Measurements from ENCODE around the gene PLXND1.
"Not testable (repeated sequence)": the region's sequence is repeated elsewhere in the genome, so short reads cannot be mapped to it uniquely, and the experiment has no call there.

DNA sequence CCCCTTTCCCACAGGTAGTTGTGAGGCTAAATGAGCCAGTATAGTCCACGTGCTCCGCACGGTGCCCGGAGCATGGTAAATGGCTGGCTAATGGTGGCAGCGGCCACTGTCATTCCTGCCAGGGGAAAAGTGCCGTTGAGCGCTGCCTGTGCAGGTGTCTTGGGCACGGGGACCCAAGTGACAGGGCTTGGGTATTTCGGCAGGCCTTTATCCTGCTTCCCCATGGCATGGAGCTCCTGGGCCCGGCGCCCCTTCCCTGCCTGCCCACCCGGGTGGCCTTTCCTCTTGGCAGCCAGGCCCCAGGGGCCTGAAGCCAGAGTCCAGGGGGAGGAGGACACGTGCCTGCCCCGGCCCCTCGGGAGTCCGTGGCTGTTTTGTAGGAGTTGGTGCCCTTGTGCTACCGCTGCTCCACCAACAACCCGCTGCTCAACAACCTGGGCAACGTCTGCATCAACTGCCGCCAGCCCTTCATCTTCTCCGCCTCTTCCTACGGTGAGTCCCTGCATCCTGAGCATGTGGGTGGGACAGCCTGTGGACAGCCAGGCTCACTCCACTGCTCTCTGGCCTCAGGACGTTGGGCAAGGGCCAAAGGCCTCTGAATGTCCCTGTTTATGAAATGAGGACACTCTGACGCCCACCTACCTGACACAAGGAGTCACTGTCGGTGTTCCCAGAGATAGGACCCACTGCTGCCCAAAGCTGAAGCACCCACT, 91.2 kb downstream of the PLXND1 start:
- TF ChIP-seq CTCF, POLR2A (IDR thresholded peaks at IDR 0.05): not testable (repeated sequence)
